ENCODE results near the gene TMEM131L. TPM values are rescaled to one million over a fixed set of nuclear protein-coding genes. Genes with fewer than 3 reads are reported as not detected.

The TMEM131L gene
- total and polyA plus RNA-seq, 2 donors (not counting 3 experiments of a cell fraction or from before 2014, with no cell fraction given): 7.7 to 21.2 TPM

GRCh38 chr4:153639833-153640802 is 174.0 kb downstream of the TMEM131L start:
- ChIA-PET POLR2A (no interaction called here), CTCF (interaction anchor here (0.9 to 2.3 kb wide), 3 partner anchors 9 to 513 kb away, joined by 3 to 12 read pairs (median 4); no protein-coding TSS in a partner anchor)
- intact Hi-C loops (cut with micrococcal nuclease): no loop called here
- dilution Hi-C loops (cut with MboI; ENCODE audit: extremely low pct_ligation_motif_present, low sequenced_read_pairs): no loop called here
- no peak for TF ChIP-seq EZH2 (IDR thresholded peaks at IDR 0.05; ENCODE audit: borderline replicate concordance, low read depth, low read length, severe bottlenecking)
- H4K20me1 ChIP-seq (replicated peaks; ENCODE audit: control insufficient read depth, extremely low read depth, insufficient read depth, low read length): no peaks in the 10 kb centered on the region
- FAIRE-seq (no peak), DNase-seq (ENCODE audit: low read depth, low spot score) (no peak)
- no peaks in the 10 kb centered on the region for H3K9me3 ChIP-seq (replicated peaks; ENCODE audit: control insufficient read depth, insufficient read depth, low read length)
- peaks cover 4% of the 10 kb centered on the region for H3K4me1 ChIP-seq (ENCODE audit: control insufficient read depth, extremely low read depth, insufficient read depth, low read length)
- H2AFZ ChIP-seq (ENCODE audit: low read depth, low read length): no peak overlapping the region
- no peak overlapping the region for H3K27ac ChIP-seq (ENCODE audit: insufficient read depth, low read depth, low read length)
- H3K9ac ChIP-seq (replicated peaks; ENCODE audit: extremely low read depth, insufficient read depth, low read length): no peak overlapping the region
- H3K79me2 ChIP-seq (ENCODE audit: control insufficient read depth, insufficient read depth, low read length): no peaks in the 10 kb centered on the region
- no peak overlapping the region for H3K4me2 ChIP-seq (ENCODE audit: insufficient read depth, low read length)
- BruUV-seq (replicated peaks): no TSS peak
- H3K9me1 ChIP-seq (replicated peaks; ENCODE audit: control insufficient read depth, extremely low read depth, insufficient read depth, low read length): no peaks in the 10 kb centered on the region
- H3K4me3 ChIP-seq (replicated peaks in 1 of 3; ENCODE audit: insufficient read depth in 1 of 3, low read depth in 1 of 3, low read length in 3 of 3): no peak overlapping the region
- H3K36me3 ChIP-seq (ENCODE audit: control insufficient read depth in 2 of 2, extremely low read depth in 1 of 2, insufficient read depth in 2 of 2, low read length in 2 of 2): peaks cover 7 to 8% of the 10 kb centered on the region in 2 experiments
- H3K27me3 ChIP-seq (ENCODE audit: control insufficient read depth in 2 of 2, insufficient read depth in 2 of 2, low read length in 2 of 2): no peaks in the 10 kb centered on the region

GRCh38 chr4:153641532-153641931 is 175.4 kb downstream of the TMEM131L start:
- FAIRE-seq (no peak), DNase-seq (ENCODE audit: low read depth, low spot score) (no peak)
- no peaks in the 10 kb centered on the region for H4K20me1 ChIP-seq (replicated peaks; ENCODE audit: control insufficient read depth, extremely low read depth, insufficient read depth, low read length)
- ChIA-PET POLR2A (no interaction called here), CTCF (interaction anchor here (4.0 kb wide), 1 partner anchor 109 kb away, joined by 27 read pairs; no protein-coding TSS in a partner anchor)
- H2AFZ ChIP-seq (ENCODE audit: low read depth, low read length): no peak overlapping the region
- no peak overlapping the region for H3K4me2 ChIP-seq (ENCODE audit: insufficient read depth, low read length)
- no peaks in the 10 kb centered on the region for H3K9me1 ChIP-seq (replicated peaks; ENCODE audit: control insufficient read depth, extremely low read depth, insufficient read depth, low read length)
- intact Hi-C loops (cut with micrococcal nuclease): no loop called here
- no peaks in the 10 kb centered on the region for H3K79me2 ChIP-seq (ENCODE audit: control insufficient read depth, insufficient read depth, low read length)
- H3K9ac ChIP-seq (replicated peaks; ENCODE audit: extremely low read depth, insufficient read depth, low read length): no peak overlapping the region
- H3K27ac ChIP-seq (ENCODE audit: insufficient read depth, low read depth, low read length): no peak overlapping the region
- dilution Hi-C loops (cut with MboI; ENCODE audit: extremely low pct_ligation_motif_present, low sequenced_read_pairs): no loop called here
- BruUV-seq (replicated peaks): no TSS peak
- H3K4me1 ChIP-seq (ENCODE audit: control insufficient read depth, extremely low read depth, insufficient read depth, low read length): peaks cover 4% of the 10 kb centered on the region
- H3K9me3 ChIP-seq (replicated peaks; ENCODE audit: control insufficient read depth, insufficient read depth, low read length): no peaks in the 10 kb centered on the region
- TF ChIP-seq POLR2A (IDR thresholded peaks at IDR 0.05; ENCODE audit: low read depth, low read length) (no peak), GATA2 (IDR thresholded peaks at IDR 0.05; ENCODE audit: insufficient read depth, insufficient read length, low read depth, low read length) (no peak), JUN (IDR thresholded peaks at IDR 0.05; ENCODE audit: borderline replicate concordance, insufficient read depth, insufficient read length, low read depth) (no peak), CTCF (IDR thresholded peaks at IDR 0.05; ENCODE audit: extremely low read depth in 1 of 2, insufficient read depth in 1 of 2, low read depth in 1 of 2, low read length in 2 of 2) (no peak), POLR2AphosphoS5 (IDR thresholded peaks at IDR 0.05; ENCODE audit: insufficient read depth, low read depth, low read length) (no peak), MYC (IDR thresholded peaks at IDR 0.05; ENCODE audit: low read depth, low read length) (no peak), MAX (IDR thresholded peaks at IDR 0.05; ENCODE audit: insufficient read depth, insufficient read length) (no peak), FOS (IDR thresholded peaks at IDR 0.05; ENCODE audit: borderline replicate concordance, insufficient read depth, low read length) (no peak), EZH2 (IDR thresholded peaks at IDR 0.05; ENCODE audit: borderline replicate concordance, low read depth, low read length, severe bottlenecking) (no peak)
- H3K27me3 ChIP-seq (ENCODE audit: control insufficient read depth in 2 of 2, insufficient read depth in 2 of 2, low read length in 2 of 2): no peaks in the 10 kb centered on the region
- H3K36me3 ChIP-seq (ENCODE audit: control insufficient read depth in 2 of 2, extremely low read depth in 1 of 2, insufficient read depth in 2 of 2, low read length in 2 of 2): peaks cover 0 to 2% of the 10 kb centered on the region in 2 experiments
- H3K4me3 ChIP-seq (replicated peaks in 1 of 3; ENCODE audit: insufficient read depth in 1 of 3, low read depth in 1 of 3, low read length in 3 of 3): no peak overlapping the region

Measured in endothelial cell of umbilical vein (primary cell).